Smooth muscle cell (in vitro differentiated cells): ENCODE data around the gene NT5C1B. TPM values are rescaled to one million over a fixed set of nuclear protein-coding genes. Genes with fewer than 3 reads are reported as not detected.

Experiments used
- DNase-seq: peaks from one replicate; lab custom pipeline; 2025; ENCODE audit not compliant: unreplicated experiment; lab: John Stamatoyannopoulos, UW
- H2AFZ ChIP-seq: fragments of 200-600 bp; sonication (generic); 2 replicates; pipeline ENCODE4 v1.6.0; 2016; ENCODE audit warnings: antibody characterized with exemption, low read depth, mild to moderate bottlenecking
- H3F3A ChIP-seq: fragments of 200-600 bp; sonication (generic); 2 replicates; pipeline ENCODE4 v1.6.0; 2017; ENCODE audit warnings: antibody characterized with exemption, low read depth
- H3K27ac ChIP-seq: fragments of 200-600 bp; sonication (generic); 2 replicates; pipeline ENCODE4 v1.5.1; 2016; ENCODE audit warnings: low read depth, mild to moderate bottlenecking
- H3K27me3 ChIP-seq: fragments of 200-600 bp; sonication (generic); 2 replicates; pipeline ENCODE4 v1.6.1; 2016; ENCODE audit warnings: low read depth, mild to moderate bottlenecking
- H3K36me3 ChIP-seq: fragments of 200-600 bp; sonication (generic); 2 replicates; pipeline ENCODE4 v1.5.1; 2016; ENCODE audit warnings: low read depth
- H3K4me1 ChIP-seq: fragments of 200-600 bp; sonication (generic); 2 replicates; pipeline ENCODE4 v1.5.1; 2016; ENCODE audit warnings: low read depth
- H3K4me2 ChIP-seq: fragments of 200-600 bp; sonication (generic); 2 replicates; pipeline ENCODE4 v1.6.0; 2016; ENCODE audit warnings: mild to moderate bottlenecking
- H3K4me3 ChIP-seq: fragments of 200-600 bp; sonication (generic); 2 replicates; pipeline ENCODE4 v1.5.1; 2016; ENCODE audit warnings: mild to moderate bottlenecking
- H3K79me2 ChIP-seq: fragments of 200-600 bp; sonication (generic); 2 replicates; pipeline ENCODE4 v1.6.0; 2016; ENCODE audit warnings: low read depth, mild to moderate bottlenecking
- H3K9ac ChIP-seq: fragments of 200-600 bp; sonication (generic); 2 replicates; pipeline ENCODE4 v1.6.0; 2016; ENCODE audit warnings: low read depth
- H3K9me3 ChIP-seq: fragments of 200-600 bp; sonication (generic); replicated peaks from 2 replicates; pipeline ENCODE4 v1.5.1; 2016; ENCODE audit warnings: low read depth
- H4K20me1 ChIP-seq: fragments of 200-600 bp; sonication (generic); 2 replicates; pipeline ENCODE4 v1.6.0; 2016; ENCODE audit warnings: low read depth
- WGBS: methylation state at CpG from one replicate; pipeline ENCODE4 v1.1.7; 2016; ENCODE audit warnings: low lambda C conversion rate; 5-methylcytosine and 5-hydroxymethylcytosine counted together
- polyA plus RNA-seq: library from polyadenylated mRNA; unstranded; fragments of >200 nt; fragmentation: Nextera tagmentation; extraction: Ambion mirVana; gene quantifications from 2 replicates; pipeline ENCODE4 v1.2.1, GENCODE V29; 2016
- total RNA-seq: library from RNA; depleted of rRNA; stranded (reverse); fragments of >200 nt; gene quantifications from 2 replicates; pipeline ENCODE4 v1.2.3, GENCODE V29; 2014
- TF ChIP-seq, protein P1 (sequence below): fragments of 200-600 bp; sonication (generic); IDR thresholded peaks from 2 replicates; pipeline ENCODE4 v1.5.1; 2017; ENCODE audit warnings: borderline replicate concordance, mild to moderate bottlenecking, antibody characterized with exemption; ENCODE audit not compliant: insufficient read depth, poor library complexity, severe bottlenecking

The NT5C1B gene
- total and polyA plus RNA-seq, 2 experiments from 2014 or later = not detected

DNA sequence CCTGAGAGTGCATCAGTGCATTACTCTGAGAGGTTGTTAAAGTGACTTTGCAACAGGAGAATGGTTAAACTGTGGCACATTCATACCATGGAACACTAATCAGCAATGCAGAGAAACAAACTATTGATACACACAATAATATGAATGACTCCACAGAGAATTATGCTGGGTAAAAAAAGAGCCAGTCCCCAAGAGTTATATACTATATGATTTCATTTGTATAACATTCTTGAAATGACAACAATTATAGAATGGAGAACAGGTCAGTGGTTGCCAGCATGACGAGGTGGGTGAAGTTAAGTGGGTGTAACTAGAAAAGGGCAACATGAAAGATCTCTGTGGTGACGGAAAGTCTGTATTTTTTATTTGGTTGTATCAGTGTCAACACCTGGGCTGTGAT lies 3.0 kb upstream of the NT5C1B start:
- Histone ChIP-seq H3K79me2 (no peaks in the 10 kb centered on the region), H3K9ac (no peak overlapping the region), H3K27ac (no peak overlapping the region), H3K9me3 (no peaks in the 10 kb centered on the region), H3K4me3 (no peak overlapping the region), H4K20me1 (no peaks in the 10 kb centered on the region), H3K4me1 (no peaks in the 10 kb centered on the region), H3F3A (no peaks in the 10 kb centered on the region), H3K27me3 (no peaks in the 10 kb centered on the region), H2AFZ (no peak overlapping the region), H3K36me3 (no peaks in the 10 kb centered on the region), H3K4me2 (no peak overlapping the region)
- TF ChIP-seq, protein P1, sequence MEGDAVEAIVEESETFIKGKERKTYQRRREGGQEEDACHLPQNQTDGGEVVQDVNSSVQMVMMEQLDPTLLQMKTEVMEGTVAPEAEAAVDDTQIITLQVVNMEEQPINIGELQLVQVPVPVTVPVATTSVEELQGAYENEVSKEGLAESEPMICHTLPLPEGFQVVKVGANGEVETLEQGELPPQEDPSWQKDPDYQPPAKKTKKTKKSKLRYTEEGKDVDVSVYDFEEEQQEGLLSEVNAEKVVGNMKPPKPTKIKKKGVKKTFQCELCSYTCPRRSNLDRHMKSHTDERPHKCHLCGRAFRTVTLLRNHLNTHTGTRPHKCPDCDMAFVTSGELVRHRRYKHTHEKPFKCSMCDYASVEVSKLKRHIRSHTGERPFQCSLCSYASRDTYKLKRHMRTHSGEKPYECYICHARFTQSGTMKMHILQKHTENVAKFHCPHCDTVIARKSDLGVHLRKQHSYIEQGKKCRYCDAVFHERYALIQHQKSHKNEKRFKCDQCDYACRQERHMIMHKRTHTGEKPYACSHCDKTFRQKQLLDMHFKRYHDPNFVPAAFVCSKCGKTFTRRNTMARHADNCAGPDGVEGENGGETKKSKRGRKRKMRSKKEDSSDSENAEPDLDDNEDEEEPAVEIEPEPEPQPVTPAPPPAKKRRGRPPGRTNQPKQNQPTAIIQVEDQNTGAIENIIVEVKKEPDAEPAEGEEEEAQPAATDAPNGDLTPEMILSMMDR = no peak
- WGBS = 94% methylated on average over 2 of the region's 2 CpGs
- DNase-seq = no peak

DNA sequence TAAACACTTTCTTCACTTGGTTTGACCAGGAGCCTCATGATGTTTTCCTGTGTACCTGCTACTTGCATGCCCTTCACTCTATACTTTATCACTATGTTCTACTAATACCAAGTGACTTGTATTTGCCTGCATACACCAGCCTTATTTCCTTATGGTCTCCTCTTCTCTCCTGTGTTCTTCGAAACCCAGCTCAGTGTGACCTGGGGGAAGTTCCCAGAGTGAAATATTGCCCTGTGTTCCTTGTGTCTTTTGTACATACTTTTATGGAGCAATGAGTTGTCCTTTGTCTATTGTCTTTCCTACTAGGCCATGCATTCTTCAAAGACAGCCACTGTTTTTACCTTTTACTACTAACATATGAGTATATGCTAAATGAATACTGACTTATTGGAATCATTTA lies 567 bp downstream of the NT5C1B start:
- H3K27me3 ChIP-seq = no peaks in the 10 kb centered on the region
- 96% methylated on average over 1 of the region's 1 CpG for WGBS

DNA sequence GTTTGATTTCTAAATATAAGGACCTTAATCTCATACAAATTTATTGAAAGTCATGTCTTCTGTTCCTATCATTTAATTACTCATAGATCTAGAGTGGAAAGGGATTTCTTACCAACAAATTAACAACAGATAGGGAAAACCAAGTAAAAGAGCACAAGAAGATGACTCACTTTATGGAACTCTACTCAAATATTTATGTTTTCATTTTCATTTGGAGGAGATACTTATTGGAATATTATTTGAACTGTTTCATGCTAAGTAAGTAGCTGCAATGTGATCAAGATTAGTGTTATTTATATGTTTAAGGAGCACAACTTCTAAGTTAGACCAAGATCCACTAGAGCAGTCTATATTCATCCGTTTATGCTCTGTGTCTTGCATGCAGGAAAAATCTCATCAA lies 1.3 kb downstream of the NT5C1B start:
- no peak for DNase-seq
- Histone ChIP-seq H3K79me2 (no peaks in the 10 kb centered on the region), H2AFZ (no peak overlapping the region), H3K27ac (no peak overlapping the region), H3K9ac (no peak overlapping the region), H3K4me1 (no peaks in the 10 kb centered on the region), H3K4me2 (no peak overlapping the region), H3K9me3 (no peaks in the 10 kb centered on the region), H4K20me1 (no peaks in the 10 kb centered on the region), H3K27me3 (no peaks in the 10 kb centered on the region), H3K36me3 (no peaks in the 10 kb centered on the region), H3F3A (no peaks in the 10 kb centered on the region), H3K4me3 (no peak overlapping the region)
- TF ChIP-seq, protein P1 = no peak
- WGBS = 89% methylated on average over 1 of the region's 1 CpG

More for the DNA sequence above, 567 bp downstream of the NT5C1B start:
- Histone ChIP-seq H3F3A (no peaks in the 10 kb centered on the region), H3K79me2 (no peaks in the 10 kb centered on the region), H3K9me3 (no peaks in the 10 kb centered on the region), H3K36me3 (no peaks in the 10 kb centered on the region), H3K4me1 (no peaks in the 10 kb centered on the region), H3K4me2 (no peak overlapping the region), H4K20me1 (no peaks in the 10 kb centered on the region), H3K27ac (no peak overlapping the region), H2AFZ (no peak overlapping the region), H3K9ac (no peak overlapping the region), H3K4me3 (no peak overlapping the region)
- no peak for DNase-seq
- TF ChIP-seq, protein P1 = no peak

DNA sequence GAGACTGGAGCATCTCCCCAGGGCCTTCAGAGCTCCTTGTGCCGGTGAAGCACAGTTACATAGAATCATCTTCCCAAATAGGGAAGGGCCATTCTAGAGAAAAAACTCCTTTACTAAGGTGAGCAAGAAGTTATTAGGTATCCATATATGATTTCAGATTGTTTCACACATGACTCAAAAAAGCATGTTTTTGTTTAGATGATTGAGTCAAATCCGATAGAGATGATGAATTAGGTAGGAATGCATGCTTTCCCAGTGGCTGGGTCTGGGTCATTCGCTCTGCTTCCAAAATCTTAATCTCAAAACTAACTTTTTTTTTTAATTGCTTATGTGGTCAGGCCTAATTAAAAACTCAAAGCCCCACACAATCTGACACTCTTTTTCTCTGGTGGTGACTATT lies 3.8 kb downstream of the NT5C1B start:
- Histone ChIP-seq H3K27ac (no peak overlapping the region), H3K36me3 (no peaks in the 10 kb centered on the region), H3K4me1 (no peaks in the 10 kb centered on the region), H3K9me3 (no peaks in the 10 kb centered on the region), H3K4me3 (no peak overlapping the region), H3K9ac (no peak overlapping the region), H2AFZ (no peak overlapping the region), H3K4me2 (no peak overlapping the region), H3K27me3 (no peaks in the 10 kb centered on the region), H4K20me1 (no peaks in the 10 kb centered on the region), H3K79me2 (no peaks in the 10 kb centered on the region), H3F3A (no peaks in the 10 kb centered on the region)
- whole genome bisulfite sequencing = 89% methylated on average over 3 of the region's 3 CpGs
- DNase-seq = no peak
- TF ChIP-seq, protein P1 = no peak
